IMR-90 (cell line): ENCODE results near the gene ZNF621.
A peak's percentile ranks its signal among the peaks of the same experiment; 100 is the strongest.

Source experiments
- CTCF ChIP-seq: conservative IDR thresholded peaks from 2 replicates; pipeline ENCODE4 v1.5.1; 2012; ENCODE audit warnings: mild to moderate bottlenecking, low read depth, low read length, improper control_type of control experiment
- POLR2A ChIP-seq: IDR thresholded peaks from 2 replicates; pipeline ENCODE4 v1.6.1; 2012; ENCODE audit warnings: mild to moderate bottlenecking, low read depth, low read length

- TF ChIP-seq CTCF = no peak
- TF ChIP-seq POLR2A = peak; percentile 83
Observed at GRCh38 chr3:40524568-40525285, at the start of gene ZNF621.
